GM18526 (cell line): ENCODE measurements around the gene TTC23.

Source experiments
- POLR2A ChIP-seq: IDR thresholded peaks from 3 replicates; pipeline ENCODE4 v1.6.1; 2011; ENCODE audit not compliant: insufficient read length; ENCODE audit errors: extremely low read depth

TTC23 gene

DNA sequence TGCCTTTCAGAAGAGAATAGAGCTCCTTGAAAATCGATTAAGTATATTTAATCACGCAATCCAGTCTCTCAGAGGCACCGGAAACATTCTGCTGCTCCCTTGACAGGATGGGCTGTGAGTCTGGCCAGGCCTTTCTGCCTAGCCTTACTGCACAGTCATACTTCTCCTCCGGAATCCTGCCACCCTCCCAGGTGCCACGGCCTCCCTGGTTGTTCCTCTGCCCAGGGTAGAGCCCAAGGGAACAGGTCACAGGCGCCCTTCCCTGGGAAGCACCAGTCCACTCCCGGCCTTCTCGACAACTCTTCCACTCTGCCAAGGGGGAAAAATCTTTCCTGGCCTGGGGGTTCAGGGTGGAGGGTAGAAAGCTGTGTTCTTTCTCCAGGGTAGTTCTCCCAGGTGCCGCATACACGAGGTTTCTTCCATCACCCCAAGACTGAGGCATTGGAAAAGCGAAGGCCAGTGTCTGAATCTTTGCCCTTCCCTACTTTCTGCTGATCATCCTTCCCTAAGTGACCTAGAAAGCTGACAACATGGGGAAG lies 161.9 kb downstream of the TTC23 start:
- no peak for TF ChIP-seq POLR2A

DNA sequence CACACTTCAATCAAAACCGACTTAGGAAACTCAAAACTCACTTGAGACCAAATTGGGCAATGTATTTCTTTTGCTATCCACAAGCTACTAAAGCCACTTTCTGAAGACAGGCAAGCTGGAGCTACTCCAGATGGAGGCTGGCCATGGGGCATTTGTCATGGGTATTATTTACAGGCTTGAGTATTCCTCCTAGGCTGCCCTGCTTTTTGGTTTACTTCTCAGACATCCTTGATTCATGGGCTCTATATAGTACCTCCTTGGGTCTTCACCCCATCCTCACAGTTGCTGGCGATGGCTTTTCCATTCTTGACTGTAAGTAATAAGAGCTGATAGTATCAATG lies 163.1 kb downstream of the TTC23 start:
- no peak for TF ChIP-seq POLR2A
